GM19438 (cell line): ENCODE results near the gene TCFL5.
A peak's percentile ranks its signal among the peaks of the same experiment; 100 is the strongest.

Source experiments
- ATAC-seq: cut with Tn5 transposase; IDR thresholded peaks from one replicate; pipeline ENCODE4 v1.9.1; 2021; ENCODE audit warnings: low read depth; ENCODE audit not compliant: unreplicated experiment

TCFL5 gene

DNA sequence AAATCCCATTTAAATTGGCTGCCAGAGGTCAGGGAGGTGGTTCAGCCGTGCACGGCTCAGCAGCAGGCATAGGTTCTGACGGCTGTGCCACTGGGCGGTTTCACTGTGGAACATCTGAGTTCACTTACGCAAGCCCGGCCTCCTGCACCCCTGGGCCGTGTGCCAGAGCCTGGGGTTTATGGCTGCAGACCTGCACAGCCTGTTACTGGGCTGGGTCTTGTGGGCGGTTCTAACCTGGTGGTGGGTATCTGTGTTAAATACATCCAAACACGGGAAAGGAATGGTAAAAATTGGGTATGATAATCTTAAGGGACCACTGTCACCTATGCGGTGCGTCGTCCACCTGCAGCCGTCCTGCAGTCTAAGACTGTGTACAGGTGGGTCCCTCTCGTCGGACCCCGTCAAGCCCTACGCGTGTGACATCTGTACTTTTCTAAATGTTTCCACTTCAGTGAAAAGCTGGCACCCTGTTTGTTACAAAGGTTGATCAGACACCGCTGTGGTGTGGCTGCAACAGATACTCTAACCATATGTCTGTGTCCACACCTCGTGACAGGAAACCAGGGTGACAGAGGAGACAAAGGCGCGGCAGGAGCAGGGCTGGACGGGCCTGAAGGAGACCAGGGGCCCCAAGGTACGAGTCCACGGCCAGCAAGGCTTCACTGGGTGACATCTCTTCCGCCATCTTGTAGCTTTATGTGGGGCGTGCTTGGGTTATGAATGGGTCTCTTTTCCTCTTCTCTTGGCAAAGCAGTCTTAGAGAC is 23.3 kb downstream of the TCFL5 start:
- peak; percentile 78 for ATAC-seq

DNA sequence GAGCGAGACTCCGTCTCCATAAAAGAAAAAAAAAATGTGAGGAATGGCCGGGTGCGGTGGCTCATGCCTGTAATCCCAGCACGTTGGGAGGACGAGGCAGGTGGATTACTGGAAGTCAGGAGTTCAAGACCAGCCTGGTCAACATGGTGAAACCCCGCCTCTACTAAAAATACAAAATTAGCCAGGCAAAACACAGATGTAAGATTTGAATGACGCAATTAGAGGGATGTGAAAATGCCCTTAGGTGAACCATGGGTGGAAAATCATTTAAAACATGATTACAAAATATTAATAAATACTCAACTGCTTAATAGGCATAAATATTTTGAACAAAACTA is 23.9 kb downstream of the TCFL5 start:
- ATAC-seq = no peak

DNA sequence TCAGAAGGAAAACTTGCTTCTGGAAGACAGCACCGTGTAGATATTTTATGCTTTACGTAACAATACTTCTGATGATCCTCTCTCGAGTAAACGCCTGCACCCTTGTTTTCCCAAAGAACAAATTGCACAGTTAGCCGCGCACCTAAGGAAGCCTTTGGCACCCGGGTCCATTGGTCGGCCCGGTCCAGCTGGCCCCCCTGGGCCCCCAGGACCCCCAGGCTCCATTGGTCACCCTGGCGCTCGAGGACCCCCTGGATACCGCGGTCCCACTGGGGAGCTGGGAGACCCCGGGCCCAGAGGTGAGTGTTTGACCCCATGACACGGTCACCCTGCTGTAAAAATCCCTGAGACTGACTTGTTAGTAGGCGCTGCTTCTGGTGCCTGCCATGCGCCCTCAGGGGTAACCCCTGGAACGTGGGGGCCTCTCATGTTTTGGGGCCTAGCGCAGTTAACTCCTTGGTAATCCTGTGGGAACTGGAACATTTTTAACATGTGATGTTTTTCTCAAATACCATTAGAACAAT is 24.6 kb downstream of the TCFL5 start:
- no peak for ATAC-seq

DNA sequence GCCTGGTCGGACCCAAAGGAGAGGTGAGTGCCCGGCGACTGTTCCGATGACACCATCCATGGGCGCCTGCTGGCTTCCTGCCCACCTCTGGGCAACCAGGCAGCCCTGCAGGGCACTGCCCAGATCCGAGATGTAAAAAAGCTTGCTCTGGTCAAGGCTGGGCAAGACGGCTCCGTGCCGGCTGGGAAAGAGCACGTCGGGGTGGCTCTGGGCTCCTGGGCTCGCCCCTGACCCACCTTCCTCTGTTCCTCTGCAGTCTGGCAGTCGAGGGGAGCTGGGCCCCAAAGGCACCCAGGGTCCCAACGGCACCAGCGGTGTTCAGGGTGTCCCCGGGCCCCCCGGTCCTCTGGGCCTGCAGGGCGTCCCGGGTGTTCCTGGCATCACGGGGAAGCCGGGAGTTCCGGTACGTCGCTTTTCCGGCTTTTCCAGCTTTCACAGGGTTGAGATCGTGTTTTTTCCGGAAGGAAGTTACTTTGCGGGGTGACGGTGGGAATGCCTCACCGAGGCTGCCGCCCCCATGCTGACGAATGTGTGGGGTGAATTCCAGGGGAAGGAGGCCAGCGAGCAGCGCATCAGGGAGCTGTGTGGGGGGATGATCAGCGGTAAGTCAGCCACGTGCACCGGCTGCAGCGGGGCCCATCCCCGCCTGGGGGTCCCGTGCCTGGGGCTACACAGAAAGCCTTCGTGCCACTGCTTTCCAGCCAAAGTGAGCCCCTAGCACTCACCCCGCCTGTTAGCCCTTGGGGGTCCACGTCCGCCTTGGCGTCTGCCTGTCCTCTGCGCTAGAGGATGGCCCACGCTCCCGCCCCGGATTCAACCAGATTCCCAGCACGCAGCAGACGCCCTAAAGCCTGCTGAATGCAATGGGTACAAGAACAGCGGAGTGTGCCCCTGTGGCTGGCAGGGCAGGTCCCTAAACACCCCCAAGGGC is 25.4 kb downstream of the TCFL5 start:
- ATAC-seq = no peak

DNA sequence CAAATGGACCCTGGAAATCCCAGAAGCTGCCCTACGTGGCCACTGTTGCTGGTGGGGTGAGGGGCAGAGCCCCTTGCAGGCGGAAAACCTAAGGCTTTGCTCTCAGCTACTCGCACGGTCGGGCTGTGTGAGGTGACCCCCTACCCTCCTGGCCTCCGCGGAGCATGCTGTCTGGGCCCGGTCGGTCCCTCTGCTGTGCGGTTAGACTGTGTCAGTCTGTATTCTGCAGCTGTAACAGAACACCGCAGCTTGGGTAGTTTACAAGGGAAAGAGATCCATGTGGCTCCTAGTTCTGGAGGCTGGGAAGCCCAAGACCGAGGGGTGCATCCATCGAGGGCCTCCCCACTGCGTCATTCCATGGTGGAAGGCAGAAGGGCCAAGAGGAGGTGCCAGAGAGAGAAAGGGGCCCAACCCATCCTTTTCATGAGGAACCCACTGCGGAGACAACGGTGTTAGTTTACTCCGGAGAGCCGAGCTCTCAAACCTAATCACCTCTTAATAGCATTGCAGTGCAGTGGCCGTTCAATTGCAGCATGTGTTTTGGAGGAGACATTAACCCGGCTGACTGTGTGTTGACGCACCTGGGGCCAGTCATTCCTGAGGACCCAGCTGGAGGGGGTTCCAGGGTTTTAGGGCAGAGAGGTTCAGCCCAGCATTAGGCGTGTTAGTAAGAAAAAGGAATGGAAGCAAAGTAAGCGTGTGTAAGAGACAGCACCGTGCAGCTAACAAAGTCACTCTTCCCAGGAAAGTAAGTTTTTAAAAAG is 26.5 kb downstream of the TCFL5 start:
- ATAC-seq = no peak

DNA sequence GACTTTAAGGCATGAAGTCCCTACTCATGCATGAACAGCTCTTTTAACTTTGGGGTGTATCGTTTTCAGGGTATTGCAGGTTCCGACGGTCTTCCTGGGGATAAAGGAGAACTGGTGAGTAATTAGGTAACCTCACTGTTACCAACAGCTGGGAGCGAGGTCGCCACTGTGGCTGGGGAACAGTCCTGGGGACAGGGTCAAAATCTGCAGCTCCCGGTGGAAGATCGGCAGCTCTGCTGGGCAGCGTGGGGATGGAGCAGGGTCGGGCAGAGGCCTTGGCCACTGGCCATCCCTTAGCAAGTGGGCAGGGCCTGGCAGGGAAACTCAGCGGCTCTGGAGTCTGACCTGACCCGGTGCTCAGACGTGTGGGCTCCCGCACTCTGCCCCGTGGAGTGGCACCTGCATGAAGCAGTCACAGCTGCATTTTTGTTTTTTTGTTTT is 28.7 kb downstream of the TCFL5 start:
- peak; percentile 47 for ATAC-seq

DNA sequence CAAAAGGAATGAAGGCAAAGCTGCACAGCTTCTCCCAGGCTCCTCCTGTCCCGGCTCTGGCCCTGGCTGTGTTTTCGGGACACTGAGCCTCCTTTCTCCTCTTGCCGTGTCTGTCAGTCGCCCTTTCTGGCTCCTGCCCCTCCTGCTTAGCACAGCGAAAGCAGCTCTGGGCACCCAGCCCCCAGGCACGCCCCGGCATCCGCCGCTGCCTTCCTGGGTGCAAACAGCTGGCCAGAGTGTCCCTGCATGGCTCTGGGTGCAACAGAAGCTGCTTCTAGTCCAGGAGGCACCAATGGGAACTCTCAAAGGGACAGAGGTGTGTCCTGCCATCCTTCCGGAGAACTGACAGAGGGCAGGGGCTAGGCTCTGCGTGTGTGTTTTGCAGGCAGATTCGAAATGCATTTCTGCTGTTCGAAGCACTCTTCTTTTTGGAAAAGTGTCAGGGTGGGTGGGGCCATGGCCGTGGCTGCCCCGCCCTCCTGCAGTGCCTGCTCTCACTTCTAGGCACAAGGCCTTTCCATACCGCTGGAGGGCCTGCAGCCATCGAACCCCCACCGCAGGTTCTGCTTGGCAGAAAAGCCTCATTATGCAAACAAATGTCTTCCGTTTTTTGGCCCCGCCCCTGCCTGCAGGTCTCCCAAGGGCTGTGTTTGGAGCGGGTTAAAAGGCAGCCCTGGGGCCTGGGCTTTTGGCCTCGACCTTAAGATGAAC is 29.3 kb downstream of the TCFL5 start:
- ATAC-seq = peak; percentile 46

DNA sequence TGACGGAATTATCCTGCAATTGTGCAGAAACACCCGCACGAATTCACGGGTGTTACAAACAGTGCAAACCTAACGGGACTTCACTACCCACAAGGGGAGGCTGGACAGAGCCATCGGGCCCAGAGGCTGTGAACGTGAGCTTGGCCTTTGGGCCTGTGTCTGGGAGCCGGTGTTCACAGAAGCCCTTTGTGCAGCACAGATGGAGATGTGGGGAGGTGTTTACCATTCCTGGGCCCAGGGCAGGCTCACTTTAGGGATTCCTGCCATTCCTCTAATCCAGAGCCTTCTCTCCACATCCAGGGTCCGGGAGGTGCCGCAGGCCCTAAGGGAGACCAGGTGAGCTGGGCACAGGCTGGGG is 29.8 kb downstream of the TCFL5 start:
- ATAC-seq = no peak

DNA sequence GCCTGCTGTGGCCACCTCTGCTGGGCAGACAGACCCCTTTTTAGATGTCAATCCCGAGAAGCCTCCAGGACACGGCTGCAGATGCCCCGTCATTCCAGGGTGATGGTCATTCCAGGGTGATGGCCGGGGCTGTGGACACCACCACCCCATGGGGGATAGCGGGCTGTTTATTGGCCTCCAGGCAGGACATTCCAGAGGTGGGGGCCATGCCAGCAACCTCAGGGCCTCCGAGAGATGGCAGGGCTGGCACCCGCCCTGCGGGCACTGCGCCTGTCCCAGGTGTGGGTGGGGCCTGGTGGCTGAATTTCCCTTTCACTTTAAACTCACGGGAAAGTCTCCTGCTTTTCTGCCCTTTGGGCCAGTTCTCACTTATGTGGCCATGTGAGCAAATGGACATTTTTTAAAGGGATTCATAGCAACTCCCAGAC is 30.2 kb downstream of the TCFL5 start:
- ATAC-seq = no peak

DNA sequence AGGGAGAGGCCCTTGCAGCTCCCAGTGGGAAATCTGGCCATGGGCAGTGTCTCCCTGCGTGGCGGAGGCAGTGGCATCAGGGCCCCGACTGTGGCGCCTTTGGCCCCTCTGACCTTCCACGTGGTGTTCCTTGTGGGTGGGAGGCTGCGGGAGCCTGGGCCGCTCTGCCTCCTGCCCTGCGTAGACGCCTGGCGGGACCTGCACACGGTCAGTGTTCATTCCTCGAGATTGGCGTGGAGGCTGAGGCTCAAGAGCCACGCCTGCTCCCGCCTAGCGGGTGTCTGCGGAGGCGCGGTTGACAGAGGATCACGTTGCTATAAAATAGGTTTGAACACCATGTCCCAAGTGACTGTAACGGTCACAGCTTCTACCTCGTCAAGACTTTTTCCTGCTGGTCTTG is 30.8 kb downstream of the TCFL5 start:
- no peak for ATAC-seq

DNA sequence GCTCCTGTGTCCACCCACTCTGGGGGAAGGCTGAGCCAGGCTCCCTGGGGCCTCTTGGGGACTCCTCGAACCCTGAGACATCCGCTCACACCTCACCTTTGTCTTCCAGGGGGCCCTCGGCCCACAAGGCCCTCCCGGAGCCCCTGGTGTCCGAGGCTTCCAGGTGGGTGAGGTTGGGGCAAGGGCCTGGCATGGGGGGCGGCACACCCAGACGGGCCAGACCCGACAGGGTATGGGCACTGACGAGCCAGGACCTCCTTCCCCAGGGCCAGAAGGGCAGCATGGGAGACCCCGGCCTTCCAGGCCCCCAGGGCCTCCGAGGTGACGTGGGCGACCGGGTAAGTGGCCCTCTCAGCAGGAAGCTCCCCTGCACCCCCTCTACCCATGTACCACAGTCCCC is 31.4 kb downstream of the TCFL5 start:
- ATAC-seq = no peak

DNA sequence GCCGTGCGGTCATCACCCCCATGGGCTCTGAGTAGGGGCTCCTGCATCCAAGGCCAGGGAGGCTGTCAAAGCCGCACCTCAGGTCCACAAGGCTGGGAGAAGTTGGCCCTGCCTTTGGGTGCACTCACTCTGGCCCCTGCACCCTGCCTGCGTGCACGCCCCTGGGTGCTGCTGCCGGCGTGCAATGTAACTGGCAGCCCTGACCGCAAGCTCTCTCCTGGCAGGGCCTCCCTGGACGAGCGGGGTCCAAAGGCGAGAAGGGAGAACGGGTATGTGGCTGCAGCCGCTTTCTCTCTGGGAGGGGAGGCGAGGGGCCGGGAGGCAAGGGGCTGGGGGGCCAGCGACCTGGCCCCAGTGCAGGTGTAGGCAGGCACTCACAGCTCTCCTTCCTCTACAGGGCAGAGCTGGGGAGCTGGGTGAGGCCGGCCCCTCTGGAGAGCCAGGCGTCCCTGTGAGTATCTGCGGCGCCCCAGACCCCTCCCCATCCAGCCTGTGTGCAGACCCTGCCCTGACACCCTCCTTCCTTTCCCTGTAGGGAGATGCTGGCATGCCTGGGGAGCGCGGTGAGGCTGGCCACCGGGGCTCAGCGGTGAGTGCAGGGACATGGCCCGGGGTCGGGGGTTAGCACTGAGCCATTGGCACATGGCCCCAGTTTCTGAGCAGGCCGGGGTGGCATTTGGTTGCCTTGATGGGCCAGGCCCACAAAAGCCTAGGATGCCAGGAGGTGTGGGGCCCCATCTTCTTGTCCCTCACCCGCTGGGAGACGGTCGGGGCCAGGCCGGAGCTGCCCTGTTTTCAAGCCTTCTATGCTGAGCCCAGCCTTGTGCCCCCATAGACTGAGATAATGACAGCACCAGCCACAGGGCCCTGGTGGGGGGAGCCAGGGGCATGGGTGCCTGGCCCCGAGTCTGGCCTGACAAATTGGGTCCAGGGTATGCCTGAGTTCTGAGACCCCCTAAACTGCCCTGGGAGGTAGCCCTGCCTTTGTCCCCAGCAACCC is 32.1 kb downstream of the TCFL5 start:
- ATAC-seq = no peak

DNA sequence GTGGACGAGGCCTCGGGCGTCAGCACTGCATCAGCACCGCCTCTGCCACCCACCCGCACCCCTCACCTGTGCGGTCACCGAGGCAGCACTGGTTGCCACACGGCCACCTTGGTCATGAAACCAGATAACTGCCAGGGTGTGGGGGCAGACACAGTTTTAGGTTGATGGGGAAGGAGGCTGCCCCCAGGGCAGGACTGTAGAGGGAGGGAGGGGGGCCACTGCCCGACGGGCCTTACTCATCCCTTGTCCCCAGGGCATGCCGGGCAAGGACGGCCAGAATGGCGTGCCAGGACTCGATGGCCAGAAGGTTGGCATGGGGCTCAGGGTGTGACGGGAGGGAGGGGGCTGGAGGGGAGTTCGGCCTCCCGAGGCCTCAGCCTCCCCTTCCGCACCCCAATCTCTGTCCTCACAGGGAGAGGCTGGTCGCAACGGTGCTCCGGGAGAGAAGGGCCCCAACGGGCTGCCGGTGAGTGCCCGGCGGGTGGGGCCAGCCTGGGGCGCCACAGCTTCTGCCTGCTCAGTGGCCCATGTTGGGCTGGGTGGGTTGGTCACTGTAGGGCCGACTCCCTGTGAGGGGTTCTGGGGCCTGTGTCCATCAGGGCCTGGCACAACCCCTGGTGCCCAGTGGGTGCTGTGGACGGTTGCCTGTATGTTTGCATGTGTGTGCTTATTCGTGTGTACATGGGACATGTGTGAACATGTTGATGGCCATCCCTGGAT is 33.0 kb downstream of the TCFL5 start:
- no peak for ATAC-seq

DNA sequence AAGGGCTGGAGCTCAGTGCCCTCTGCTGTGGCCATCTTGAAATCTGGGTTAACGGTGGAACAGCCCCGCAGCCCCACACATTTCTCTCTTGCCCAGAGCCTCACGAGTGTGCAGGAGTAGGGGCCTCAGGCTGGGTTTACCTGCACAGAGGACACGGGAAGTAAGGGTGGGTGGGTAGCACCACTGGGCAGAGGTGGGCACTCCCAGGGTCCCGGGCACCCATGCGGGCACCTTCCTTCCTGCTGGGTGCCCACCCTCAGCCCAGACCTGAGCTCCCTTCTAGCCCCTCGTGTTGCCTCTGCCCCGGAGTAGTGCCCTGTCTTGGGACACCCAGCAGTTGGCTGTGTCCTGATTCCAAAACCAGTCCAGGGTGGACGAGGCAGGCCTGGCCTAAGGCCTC is 33.6 kb downstream of the TCFL5 start:
- no peak for ATAC-seq

DNA sequence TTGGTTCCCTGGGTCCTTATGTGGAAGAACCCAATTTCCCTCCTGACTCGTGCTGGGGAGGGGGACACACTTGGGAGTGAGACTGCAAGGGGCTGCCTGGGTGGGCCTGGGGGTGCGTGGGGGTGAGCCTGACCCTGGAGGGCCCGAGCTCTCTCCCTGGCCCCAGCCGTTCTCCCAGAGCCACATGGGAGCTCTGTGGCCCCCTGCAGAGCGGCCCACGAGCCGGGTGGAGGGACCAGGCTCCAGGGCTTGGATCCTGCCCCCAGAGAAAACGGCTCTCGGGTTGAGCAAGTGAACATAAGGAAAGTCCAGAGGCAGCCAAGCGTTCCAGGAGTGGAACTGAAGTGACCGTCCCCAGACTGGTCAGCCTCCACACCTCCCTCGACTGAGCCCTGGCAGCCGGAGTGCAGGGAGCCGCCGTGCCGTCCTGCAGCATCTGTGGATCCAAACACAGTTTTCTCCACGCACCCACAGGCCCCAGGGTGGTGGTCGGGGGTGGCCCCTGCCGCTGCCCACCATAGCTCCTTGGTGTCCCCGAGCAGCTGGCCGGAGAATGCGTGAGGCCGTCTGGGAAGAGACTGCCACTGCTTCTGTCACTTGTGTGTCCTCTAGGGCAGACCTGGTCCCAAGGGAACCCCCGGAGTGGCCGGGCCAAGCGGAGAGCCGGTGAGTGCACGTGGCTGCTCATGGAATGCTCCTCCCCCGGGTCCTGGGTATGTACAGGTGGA is 34.1 kb downstream of the TCFL5 start:
- ATAC-seq = no peak

DNA sequence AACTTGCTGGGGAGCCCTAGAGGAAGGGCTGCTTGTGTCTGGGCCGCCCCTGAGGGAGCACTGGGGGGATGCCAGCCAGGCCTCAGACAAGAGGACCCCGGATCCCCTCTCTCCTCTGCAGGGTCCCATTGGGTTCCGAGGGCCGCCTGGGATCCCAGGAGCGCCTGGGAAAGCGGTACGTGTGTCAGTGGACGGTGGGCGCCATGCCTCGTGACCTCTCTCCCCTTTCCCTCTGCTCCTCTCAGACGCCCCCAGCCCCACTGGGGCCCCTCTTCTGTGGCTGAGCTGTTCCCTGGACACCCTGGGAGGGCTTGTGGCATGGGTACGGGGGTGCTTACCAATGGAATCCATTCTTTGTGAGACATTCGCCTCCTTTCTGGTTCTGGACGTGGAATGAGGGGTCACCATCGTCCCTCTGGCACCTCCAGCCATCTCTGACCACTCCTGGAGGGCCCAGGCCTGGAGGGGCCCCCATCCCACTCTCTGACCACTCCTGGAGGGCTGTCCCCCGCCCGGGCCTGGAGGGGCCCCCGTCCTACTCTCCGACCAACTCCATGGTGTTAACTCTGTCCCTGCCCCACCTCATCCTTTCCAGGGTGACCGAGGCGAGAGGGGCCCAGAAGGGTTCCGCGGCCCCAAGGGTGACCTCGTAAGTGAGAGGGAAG is 34.8 kb downstream of the TCFL5 start:
- ATAC-seq = no peak

DNA sequence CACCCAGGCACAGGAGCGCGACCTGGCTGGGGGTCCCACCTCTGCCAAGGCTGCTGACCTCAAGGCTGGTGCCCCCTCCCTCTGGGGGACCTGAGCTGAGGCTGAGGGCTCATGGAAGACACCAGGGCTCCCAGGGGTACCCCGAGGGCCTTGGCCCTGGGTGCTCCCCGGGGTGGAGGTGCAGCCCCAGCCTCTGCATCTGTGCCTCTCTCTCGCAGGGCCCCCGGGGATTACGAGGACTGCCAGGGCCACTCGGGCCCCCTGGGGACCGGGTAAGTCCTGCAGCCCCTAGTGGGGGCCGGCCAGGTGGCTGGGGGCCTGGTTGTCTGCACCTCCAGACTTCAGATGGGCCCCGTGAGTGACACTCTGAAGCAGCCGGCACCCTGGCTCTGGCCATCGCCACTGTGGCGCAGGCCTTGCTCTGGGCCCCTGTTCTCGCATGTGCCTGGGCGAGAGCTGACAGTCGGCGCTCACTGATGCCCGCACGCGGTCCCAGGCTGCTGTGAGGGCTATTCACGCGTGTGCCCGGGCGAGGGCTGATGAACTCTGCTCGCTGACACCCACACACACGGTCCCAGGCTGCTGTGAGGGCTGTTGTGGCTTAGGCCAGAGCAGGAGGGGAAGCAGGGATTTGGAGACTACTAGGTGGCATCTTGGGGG is 35.5 kb downstream of the TCFL5 start:
- no peak for ATAC-seq
